Renal cortical epithelial cell (primary cell): Measurements from ENCODE around the gene ADAMTSL2. TPM values are rescaled to one million over a fixed set of nuclear protein-coding genes. Genes with fewer than 3 reads are reported as not detected.
"Not testable (repeated sequence)": the region's sequence is repeated elsewhere in the genome, so short reads cannot be mapped to it uniquely, and the experiment has no call there.

Experiments
- DNase-seq: peaks from one replicate; pipeline ENCODE4 v3.0.0-alpha.2; 2011; ENCODE audit warnings: low read depth
- total RNA-seq: library from RNA; depleted of rRNA; stranded (reverse); fragments of >200 nt; gene quantifications from 2 replicates; pipeline ENCODE4 v1.2.3, GENCODE V29; 2014

The ADAMTSL2 gene
- total RNA-seq, 1 donor from 2014 or later, result 0.05 TPM

GRCh38 chr9:133558191-133559126 lies 24.0 kb downstream of the ADAMTSL2 start:
- peak; percentile 1 for DNase-seq

GRCh38 chr9:133560311-133560710 lies 25.8 kb downstream of the ADAMTSL2 start:
- no peak for DNase-seq

DNA sequence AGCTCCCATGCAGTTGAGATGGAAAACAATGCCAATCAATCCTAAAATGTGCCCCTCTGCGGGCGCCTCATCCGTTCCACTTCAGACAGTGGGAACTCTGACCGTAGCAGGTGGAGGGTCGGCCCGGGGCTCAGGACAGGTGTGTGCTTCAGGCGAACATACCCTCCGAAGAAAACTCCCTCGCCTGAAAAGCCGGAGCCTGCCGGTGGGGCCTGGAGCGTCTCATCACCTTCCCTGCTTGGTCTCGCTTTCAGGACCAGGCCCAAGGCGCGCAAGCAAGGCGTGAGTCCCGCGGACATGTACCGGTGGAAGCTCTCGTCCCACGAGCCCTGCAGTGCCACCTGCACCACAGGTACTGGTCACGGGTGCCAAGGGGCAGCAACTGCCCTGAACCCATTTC lies 26.4 kb downstream of the ADAMTSL2 start:
- DNase-seq, result no peak

GRCh38 chr9:133561976-133562554 lies 27.6 kb downstream of the ADAMTSL2 start:
- DNase-seq, result no peak

GRCh38 chr9:133562611-133563290 lies 28.2 kb downstream of the ADAMTSL2 start:
- DNase-seq, result no peak

DNA sequence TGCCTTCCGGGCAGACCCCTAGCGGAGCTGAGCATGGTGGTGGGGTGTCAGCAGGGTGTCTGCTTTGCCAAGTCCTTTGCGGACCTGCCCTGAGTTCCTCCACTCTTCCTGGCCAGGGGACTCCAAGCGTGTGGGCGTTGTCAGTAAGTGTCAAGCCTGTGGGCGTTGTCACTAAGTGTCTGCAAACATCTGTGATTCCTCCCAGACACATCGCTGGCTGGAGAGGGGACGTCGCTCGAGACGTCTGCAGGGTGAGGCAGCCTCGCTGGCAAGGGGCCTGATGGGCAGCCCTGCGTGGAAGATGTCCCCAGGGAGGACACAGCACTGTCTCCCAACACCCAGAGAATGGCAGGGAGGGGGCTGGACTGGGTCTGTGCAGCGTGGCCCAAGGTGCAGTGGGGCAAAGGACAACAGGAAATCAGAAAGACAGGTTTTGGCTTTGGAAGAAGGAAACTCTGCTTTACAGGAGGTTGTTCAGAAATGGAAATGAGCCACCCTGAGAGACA lies 28.8 kb downstream of the ADAMTSL2 start:
- DNase-seq, result no peak

DNA sequence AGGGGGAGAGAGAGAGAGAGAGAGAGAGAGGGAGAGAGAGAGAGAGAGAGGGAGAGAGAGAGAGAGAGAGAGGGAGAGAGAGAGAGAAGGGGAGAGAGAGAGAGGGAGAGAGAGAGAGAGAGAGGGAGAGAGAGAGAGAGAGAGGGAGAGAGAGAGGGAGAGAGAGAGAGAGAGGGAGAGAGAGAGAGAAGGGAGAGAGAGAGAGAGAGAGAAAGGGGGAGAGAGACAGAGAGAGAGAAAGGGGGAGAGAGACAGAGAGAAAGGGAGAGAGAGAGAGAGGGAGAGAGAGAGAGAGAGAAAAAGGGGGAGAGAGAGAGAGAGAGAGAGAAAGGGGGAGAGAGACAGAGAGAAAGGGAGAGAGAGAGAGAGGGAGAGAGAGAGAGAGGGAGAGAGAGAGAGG lies 29.3 kb downstream of the ADAMTSL2 start:
- DNase-seq, result not testable (repeated sequence)

DNA sequence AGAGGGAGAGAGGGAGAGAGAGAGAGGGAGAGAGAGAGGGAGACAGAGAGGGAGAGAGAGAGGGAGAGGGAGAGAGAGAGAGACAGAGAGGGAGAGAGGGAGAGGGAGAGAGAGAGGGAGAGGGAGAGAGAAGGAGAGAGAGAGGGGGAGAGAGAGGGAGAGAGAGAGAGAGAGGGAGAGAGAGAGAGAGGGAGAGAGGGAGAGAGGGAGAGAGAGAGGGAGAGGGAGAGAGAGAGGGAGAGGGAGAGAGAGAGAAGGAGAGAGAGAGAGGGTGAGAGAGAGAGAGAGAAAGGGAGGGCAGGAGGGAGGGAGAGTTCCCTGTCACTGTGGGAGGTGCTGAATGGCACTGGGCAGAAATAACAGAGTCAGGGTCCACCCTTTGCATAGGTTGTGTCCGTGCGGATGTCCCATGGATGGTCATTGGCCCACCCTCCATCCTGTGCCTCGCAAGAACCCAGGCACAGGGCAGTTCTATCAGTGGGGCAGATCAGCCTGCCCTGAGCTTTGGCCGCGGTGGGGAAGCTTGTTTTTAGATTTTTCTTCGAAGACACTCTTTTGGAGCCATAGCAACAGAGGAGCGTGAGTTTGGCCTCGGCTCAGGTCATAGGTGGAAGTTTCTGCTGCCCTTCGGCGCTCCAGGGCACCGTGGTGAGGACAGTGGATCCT lies 30.1 kb downstream of the ADAMTSL2 start:
- DNase-seq, result no peak

DNA sequence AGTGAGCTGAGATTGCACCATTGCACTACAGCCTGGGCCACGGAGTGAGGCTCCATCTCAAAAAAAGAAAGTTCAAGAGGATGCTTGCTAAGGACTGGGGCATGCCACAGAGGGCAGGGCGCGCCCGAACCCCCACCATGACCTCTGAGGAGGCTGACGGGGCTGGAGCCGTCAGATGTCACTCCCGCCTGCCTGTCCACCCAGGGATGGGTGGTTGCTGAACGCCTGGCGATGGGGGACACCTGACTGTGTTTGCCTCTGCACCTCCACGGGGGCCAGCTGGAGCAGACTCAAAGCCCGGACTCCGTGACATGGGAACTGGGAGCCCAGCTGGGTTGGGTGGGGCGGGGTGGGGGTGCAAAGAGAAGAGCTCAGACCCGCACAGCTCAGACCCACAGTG lies 31.9 kb downstream of the ADAMTSL2 start:
- DNase-seq, result no peak

DNA sequence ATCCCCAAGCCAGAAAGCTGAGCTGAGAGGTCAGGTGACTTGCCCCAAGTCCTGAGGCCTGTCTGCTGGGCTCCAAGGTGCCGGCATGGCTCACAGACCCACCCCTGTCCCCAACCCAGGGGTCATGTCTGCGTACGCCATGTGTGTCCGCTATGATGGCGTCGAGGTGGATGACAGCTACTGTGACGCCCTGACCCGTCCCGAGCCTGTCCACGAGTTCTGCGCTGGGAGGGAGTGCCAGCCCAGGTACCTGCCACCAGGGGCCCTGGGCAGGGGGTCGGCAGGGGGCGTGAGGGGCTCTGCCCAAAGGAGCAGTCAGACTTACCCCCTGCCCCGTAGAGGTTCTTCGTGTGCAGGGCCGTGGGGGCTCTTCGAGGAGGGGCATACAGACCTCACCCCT lies 32.3 kb downstream of the ADAMTSL2 start:
- DNase-seq, result no peak

- no peak for DNase-seq
Measured at GRCh38 chr9:133568186-133568585, 33.7 kb downstream of the ADAMTSL2 start.

- DNase-seq, result no peak
Measured at GRCh38 chr9:133569121-133569785, 34.7 kb downstream of the ADAMTSL2 start.

DNA sequence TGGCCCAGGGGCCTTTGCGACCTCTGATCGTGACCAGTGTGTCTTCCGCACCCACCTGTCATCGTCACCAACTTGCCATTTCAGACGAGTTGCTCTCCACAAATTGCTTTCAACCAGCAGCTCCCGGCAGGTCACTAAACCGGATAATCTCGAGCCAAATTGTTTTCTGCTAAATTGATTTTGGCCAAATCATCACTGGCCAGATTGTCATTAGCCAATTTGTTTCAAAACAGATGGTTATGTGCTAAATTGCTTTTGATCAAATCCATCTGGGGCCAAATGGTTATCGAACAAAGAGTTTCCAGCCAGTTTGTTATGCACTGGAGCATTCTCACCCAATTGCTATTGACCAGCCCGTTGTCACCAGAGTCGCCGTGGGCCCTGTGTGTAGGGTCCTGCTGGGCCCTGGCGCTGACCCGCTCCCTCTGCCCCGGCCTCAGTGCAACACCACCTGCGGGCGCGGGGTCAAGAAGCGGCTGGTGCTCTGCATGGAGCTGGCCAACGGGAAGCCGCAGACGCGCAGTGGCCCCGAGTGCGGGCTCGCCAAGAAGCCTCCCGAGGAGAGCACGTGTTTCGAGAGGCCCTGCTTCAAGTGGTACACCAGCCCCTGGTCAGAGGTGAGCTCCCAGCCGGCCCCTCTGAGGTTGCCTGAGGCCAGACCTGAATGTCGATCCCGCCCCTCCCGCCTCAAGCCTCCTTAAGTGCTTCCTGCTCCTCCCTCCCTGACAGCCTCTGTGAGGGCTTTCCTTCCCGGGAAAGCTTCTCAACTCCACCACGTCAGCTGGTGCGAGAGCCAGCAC lies 35.6 kb downstream of the ADAMTSL2 start:
- DNase-seq, result no peak

DNA sequence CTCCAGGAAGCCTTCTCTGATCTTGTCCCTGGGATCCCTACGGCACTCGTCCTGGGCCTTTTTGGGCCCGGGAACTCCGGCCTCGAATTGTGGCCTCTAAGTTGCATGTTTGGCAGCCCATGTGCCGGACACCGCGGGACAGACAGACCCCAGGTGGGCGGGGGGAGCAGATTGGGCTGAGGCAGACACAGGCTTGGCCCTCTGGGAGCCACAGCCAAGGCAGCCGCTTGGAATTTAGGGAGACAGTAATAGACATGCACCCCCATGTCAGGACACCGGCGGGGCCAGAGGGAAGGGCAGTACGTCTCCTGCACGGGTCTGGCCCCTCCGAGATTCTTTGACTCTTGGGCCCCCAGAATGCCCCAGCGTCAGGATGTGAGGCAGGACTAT lies 36.2 kb downstream of the ADAMTSL2 start:
- no peak for DNase-seq

DNA sequence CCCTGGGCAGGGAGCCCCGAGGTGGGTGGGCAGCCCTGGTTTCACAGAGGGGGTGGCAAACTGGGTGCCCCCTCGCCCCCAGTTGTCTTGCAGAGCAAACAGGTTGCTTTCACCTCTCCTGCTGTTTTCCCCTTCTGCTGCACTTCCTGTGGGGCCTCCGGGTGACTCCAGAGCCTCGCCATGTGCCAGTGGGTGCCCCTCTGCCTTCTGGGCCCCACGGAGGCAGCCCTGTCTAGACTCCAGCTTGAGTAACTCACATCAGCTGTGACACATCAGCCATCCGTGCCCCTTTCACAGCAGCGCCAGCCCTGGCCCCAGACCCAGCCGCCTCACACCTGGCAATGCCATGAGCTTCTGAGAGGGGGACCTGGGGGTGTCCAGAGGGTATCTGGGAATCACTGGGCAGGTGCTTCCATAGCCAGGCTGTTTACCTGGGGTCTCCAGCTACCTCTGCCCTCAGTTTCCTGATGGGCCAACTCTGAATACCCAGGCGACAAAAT lies 36.9 kb downstream of the ADAMTSL2 start:
- no peak for DNase-seq

GRCh38 chr9:133571896-133572595 lies 37.5 kb downstream of the ADAMTSL2 start:
- DNase-seq, result no peak

DNA sequence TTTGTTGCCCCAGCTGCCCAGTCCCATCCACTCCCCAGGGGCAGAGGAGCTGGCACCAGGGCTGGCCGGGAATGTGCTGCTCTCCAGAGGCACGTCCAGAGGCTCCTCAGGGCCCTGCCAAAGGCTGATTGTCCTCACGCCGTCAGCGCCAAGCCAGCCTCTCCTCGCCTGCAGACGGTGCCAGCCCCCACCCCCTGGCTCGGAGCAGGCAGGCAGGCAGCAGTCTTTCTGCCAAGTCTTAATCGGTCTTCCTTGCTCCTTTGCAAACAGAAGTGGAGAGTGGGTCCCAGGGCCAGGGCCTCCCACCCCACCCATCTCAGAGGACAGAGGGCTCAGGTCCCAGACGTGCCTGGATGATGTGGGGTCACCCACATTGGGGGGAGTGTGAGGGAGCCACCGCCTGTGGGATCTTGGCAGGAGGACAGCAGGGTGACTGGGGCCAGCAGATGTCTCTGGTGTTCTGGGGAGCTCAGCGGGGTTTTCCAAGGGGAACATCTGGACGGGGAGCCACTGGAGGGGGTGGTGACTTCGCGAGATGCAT lies 38.4 kb downstream of the ADAMTSL2 start:
- DNase-seq, result no peak

- DNase-seq, result no peak
Measured at GRCh38 chr9:133573791-133574515, 39.4 kb downstream of the ADAMTSL2 start.

GRCh38 chr9:133574771-133575170 lies 40.3 kb downstream of the ADAMTSL2 start:
- DNase-seq, result no peak
